Neuronal stem cell (in vitro differentiated cells): ENCODE measurements around the gene C3orf22.

Experiments used
- DNase-seq: peaks from one replicate; pipeline ENCODE4 v3.0.0-alpha.2; 2013; ENCODE audit warnings: low spot score
- H2AFZ ChIP-seq: one replicate; pipeline ENCODE4 v1.6.1; 2013; ENCODE audit warnings: mild to moderate bottlenecking, low read length, inconsistent platforms
- H2AK5ac ChIP-seq: 2 replicates; pipeline ENCODE4 v1.6.1; 2013; ENCODE audit warnings: low read depth, mild to moderate bottlenecking, inconsistent platforms, low read length, moderate library complexity, mixed read lengths
- H2BK120ac ChIP-seq: 2 replicates; pipeline ENCODE4 v1.6.1; 2013; ENCODE audit warnings: low read depth, mild to moderate bottlenecking, inconsistent platforms, low read length, moderate library complexity, mixed read lengths
- H2BK12ac ChIP-seq: one replicate; pipeline ENCODE4 v1.6.1; 2013; ENCODE audit warnings: low read length, inconsistent platforms
- H2BK15ac ChIP-seq: 2 replicates; pipeline ENCODE4 v1.6.1; 2013; ENCODE audit warnings: mild to moderate bottlenecking, low read length, inconsistent platforms, mixed read lengths
- H2BK5ac ChIP-seq: one replicate; pipeline ENCODE4 v1.6.1; 2013; ENCODE audit warnings: inconsistent platforms, mild to moderate bottlenecking, low read length, moderate library complexity
- H3K14ac ChIP-seq: one replicate; pipeline ENCODE4 v1.6.1; 2013; ENCODE audit warnings: low read length, inconsistent platforms
- H3K18ac ChIP-seq: 2 replicates; pipeline ENCODE4 v1.6.1; 2013; ENCODE audit warnings: low read length, inconsistent platforms
- H3K23ac ChIP-seq: 2 replicates; pipeline ENCODE4 v1.6.1; 2013; ENCODE audit warnings: low read depth, mild to moderate bottlenecking, mixed read lengths, low read length, inconsistent platforms; ENCODE audit not compliant: poor library complexity
- H3K27ac ChIP-seq: replicated peaks from 3 replicates; pipeline ENCODE4 v1.5.1; 2013; ENCODE audit warnings: low read length, inconsistent platforms
- H3K27me3 ChIP-seq, 3 experiments: 2 replicates each; pipeline ENCODE4 v1.6.1; 2013; ENCODE audit warnings: low read length in 3 of 3, mild to moderate bottlenecking in 2 of 3, inconsistent platforms in 1 of 3, low read depth in 1 of 3, mixed read lengths in 1 of 3, moderate library complexity in 1 of 3; ENCODE audit not compliant: control insufficient read depth in 3 of 3, insufficient read depth in 3 of 3
- H3K36me3 ChIP-seq, 2 donors: replicated peaks in 1 of 2; 2 replicates each; pipeline ENCODE4 v1.6.1; 2013; ENCODE audit warnings: low read length in 2 of 2; ENCODE audit not compliant: control insufficient read depth in 2 of 2, insufficient read depth in 2 of 2
- H3K4ac ChIP-seq: 2 replicates; pipeline ENCODE4 v1.6.1; 2013; ENCODE audit warnings: inconsistent platforms, mild to moderate bottlenecking, low read length, moderate library complexity
- H3K4me1 ChIP-seq, 2 donors: 1 replicate in 1 of 2; 2 replicates in 1 of 2; pipeline ENCODE4 v1.6.1; 2013; ENCODE audit warnings: low read length in 2 of 2, low read depth in 1 of 2; ENCODE audit not compliant: control insufficient read depth in 2 of 2, insufficient read depth in 1 of 2
- H3K4me2 ChIP-seq: one replicate; pipeline ENCODE4 v1.6.1; 2013; ENCODE audit warnings: mild to moderate bottlenecking, low read length, inconsistent platforms; ENCODE audit not compliant: insufficient read depth, poor library complexity, severe bottlenecking
- H3K4me3 ChIP-seq, 2 donors: 2 replicates each; pipeline ENCODE4 v1.5.1; 2013; ENCODE audit warnings: low read length in 2 of 2, mild to moderate bottlenecking in 2 of 2, inconsistent platforms in 1 of 2, moderate library complexity in 1 of 2
- H3K79me1 ChIP-seq: one replicate; pipeline ENCODE4 v1.6.1; 2013; ENCODE audit warnings: low read depth, mild to moderate bottlenecking, inconsistent platforms, low read length, moderate library complexity
- H3K9ac ChIP-seq: one replicate; pipeline ENCODE4 v1.6.1; 2013; ENCODE audit warnings: mild to moderate bottlenecking, low read depth, low read length, inconsistent platforms; ENCODE audit not compliant: poor library complexity
- H3K9me3 ChIP-seq, 2 donors: replicated peaks in 1 of 2; 2 replicates each; pipeline versions ENCODE3 to v1.6.1; 2013; ENCODE audit warnings: low read length in 2 of 2, mild to moderate bottlenecking in 2 of 2, inconsistent platforms in 1 of 2, low read depth in 1 of 2, mixed read lengths in 1 of 2, moderate library complexity in 1 of 2; ENCODE audit not compliant: control insufficient read depth in 2 of 2, insufficient read depth in 1 of 2
- H4K8ac ChIP-seq: one replicate; pipeline ENCODE4 v1.6.1; 2013; ENCODE audit warnings: low read depth, mild to moderate bottlenecking, inconsistent platforms, low read length, moderate library complexity
- H4K91ac ChIP-seq: one replicate; pipeline ENCODE4 v1.6.1; 2013; ENCODE audit warnings: low read length, low read depth, mild to moderate bottlenecking, inconsistent platforms; ENCODE audit not compliant: poor library complexity
- WGBS, 2 donors: extraction: QIAGEN DNeasy Blood & Tissue Kit; methylation state at CpG; one replicate each; pipeline ENCODE4 v1.1.7; 2013; ENCODE audit warnings: missing lambda C conversion rate in 2 of 2, mixed read lengths in 1 of 2; ENCODE audit not compliant: insufficient read length in 2 of 2, insufficient replicate concordance in 1 of 2; ENCODE audit errors: extremely low coverage in 2 of 2; 5-methylcytosine and 5-hydroxymethylcytosine counted together

The C3orf22 gene

DNA sequence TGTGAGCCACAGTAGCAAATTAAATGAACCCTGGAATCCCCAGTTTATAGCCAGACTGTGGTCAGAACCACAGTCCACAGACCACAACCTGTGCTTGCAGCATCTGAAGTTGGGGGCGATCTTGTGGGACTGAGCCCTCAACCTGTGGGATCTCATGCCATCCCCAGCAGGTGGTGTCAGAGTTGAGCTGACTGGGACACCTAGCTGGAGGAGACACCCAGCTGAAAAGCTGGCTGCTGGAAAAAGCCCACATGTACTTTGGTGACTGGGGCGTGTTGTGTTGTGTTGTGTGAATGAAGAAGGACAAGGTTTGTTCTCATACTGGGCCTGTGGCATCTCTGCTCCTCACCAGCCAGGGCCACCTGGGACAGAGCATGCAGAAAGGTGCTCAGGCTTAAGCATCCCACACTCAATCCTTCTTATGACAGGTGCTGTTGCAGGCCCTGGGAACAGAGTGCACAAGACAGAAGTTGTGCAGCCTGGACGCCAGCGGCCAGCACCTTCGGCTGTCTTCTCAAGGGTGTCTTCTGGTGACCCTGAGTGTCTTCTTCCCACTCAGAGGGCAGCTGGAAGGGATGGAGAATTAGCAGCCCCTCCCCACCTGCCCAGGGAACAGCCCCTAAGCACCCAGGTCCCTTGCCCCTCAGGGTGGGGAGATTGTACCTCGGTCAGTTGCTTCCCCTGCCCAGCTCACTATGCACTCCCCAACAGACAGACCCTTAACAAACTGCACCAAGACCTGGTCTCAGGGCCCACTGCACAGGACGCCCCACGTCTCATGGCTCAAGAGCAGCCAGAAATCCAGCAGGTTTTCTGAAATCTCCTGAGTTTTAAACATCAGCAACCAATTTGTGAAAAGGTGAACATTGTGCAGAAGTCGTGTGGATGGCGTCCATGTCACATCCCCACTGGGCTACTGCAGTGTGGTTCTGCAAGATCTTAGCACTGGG, 39.0 kb downstream of the C3orf22 start:
- peaks cover 6 to 17% of the 10 kb centered on the region in 2 donors for H3K4me1 ChIP-seq
- peak overlapping the region in 1 of 2 donors; percentile 61 for H3K4me3 ChIP-seq
- no peak overlapping the region for H2BK120ac ChIP-seq
- no peaks in the 10 kb centered on the region for H3K9me3 ChIP-seq
- H2AFZ ChIP-seq, result no peak overlapping the region
- peak overlapping the region; percentile 10 for H2AK5ac ChIP-seq
- no peaks in the 10 kb centered on the region for H3K36me3 ChIP-seq
- no peak overlapping the region for H2BK5ac ChIP-seq
- peak overlapping the region; percentile 15 for H3K18ac ChIP-seq
- no CpG with 5 or more reads among the region's 10 CpGs for WGBS, 2 donors
- no peak overlapping the region for H3K4me2 ChIP-seq
- H3K9ac ChIP-seq, result no peak overlapping the region
- no peak overlapping the region for H2BK15ac ChIP-seq
- no peak overlapping the region for H2BK12ac ChIP-seq
- no peak overlapping the region for H3K4ac ChIP-seq
- H3K23ac ChIP-seq, result no peak overlapping the region
- H3K27me3 ChIP-seq, result peaks cover 0 to 47% (median 18%) of the 10 kb centered on the region in 3 experiments
- H3K27ac ChIP-seq, result no peak overlapping the region
- no peak overlapping the region for H3K14ac ChIP-seq
- no peak overlapping the region for H4K91ac ChIP-seq
- DNase-seq, result no peak
- no peak overlapping the region for H4K8ac ChIP-seq
- peaks cover 2% of the 10 kb centered on the region for H3K79me1 ChIP-seq

- WGBS, 2 donors, result no CpG with 5 or more reads among the region's 4 CpGs
- H3K4me3 ChIP-seq, result no peak overlapping the region
Measured at GRCh38 chr3:126518779-126519177, 40.0 kb downstream of the C3orf22 start.

DNA sequence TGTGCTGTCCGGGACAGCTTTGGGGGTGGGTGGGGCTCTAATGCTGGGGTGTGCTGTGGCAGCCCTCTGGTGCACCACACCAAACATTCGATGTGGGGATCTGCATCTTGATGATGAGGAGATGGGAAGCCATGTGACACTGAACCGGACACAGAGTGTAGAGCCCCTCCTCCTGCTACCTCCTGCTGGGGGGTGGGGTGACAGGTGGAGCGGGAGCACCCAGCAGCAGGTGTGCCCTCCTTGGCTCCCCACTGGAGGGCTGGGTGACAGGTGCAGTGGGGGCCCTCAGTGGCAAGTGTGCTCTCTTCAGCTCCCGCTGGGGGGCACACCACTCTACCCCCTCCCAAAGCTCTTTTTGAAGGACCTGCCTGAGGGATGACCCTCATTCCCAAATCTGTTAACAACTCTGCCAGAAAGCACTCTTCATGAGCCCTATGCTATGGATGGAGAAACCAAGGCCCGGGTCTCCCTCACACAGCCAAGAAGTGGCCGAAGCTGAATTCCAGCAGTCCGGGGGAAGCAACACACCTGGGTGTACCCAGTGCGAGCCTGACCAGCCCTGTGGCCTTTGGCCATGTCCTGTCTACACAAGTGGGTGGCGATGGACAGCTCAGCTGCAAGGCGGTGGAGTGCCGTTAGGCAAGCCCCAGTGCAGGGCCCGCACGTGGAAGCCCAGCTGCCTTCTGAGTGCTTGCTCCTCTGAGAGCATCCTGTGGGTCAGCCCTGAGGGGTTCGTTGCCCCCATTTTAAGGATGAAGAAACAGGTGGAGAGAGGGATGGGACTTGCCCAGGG, 40.5 kb downstream of the C3orf22 start:
- Histone ChIP-seq H3K27ac (no peak overlapping the region), H3K9ac (no peak overlapping the region), H3K79me1 (no peaks in the 10 kb centered on the region), H2BK120ac (peak overlapping the region; percentile 53), H3K27me3 (peaks cover 0 to 48% (median 7%) of the 10 kb centered on the region in 3 experiments), H2BK5ac (peak overlapping the region; percentile 59), H4K91ac (no peak overlapping the region), H4K8ac (no peak overlapping the region), H3K18ac (peak overlapping the region; percentile 72), H3K4me2 (no peak overlapping the region), H3K4ac (peak overlapping the region; percentile 45), H3K4me3 (no peak overlapping the region), H3K36me3 (no peaks in the 10 kb centered on the region), H2AK5ac (peak overlapping the region; percentile 44), H3K14ac (no peak overlapping the region), H2BK15ac (no peak overlapping the region), H2BK12ac (no peak overlapping the region), H3K23ac (peak overlapping the region; percentile 69), H3K9me3 (no peaks in the 10 kb centered on the region), H3K4me1 (peaks cover 4 to 15% of the 10 kb centered on the region in 2 donors), H2AFZ (no peak overlapping the region)
- no CpG with 5 or more reads among the region's 15 CpGs for WGBS, 2 donors
- DNase-seq, result no peak

More at GRCh38 chr3:126518779-126519177, 40.0 kb downstream of the C3orf22 start:
- H2AK5ac ChIP-seq, result no peak overlapping the region
- no peaks in the 10 kb centered on the region for H3K36me3 ChIP-seq
- H2BK120ac ChIP-seq, result no peak overlapping the region
- H3K23ac ChIP-seq, result no peak overlapping the region
- no peak overlapping the region for H2BK5ac ChIP-seq
- no peak overlapping the region for H3K4me2 ChIP-seq
- peak overlapping the region; percentile 5 for H3K18ac ChIP-seq
- H3K27me3 ChIP-seq, result peaks cover 0 to 48% (median 13%) of the 10 kb centered on the region in 3 experiments
- H3K4me1 ChIP-seq, result peaks cover 4 to 18% of the 10 kb centered on the region in 2 donors
- H3K4ac ChIP-seq, result no peak overlapping the region
- H3K9me3 ChIP-seq, result no peaks in the 10 kb centered on the region
- no peak overlapping the region for H2BK15ac ChIP-seq
- DNase-seq, result peak; percentile 52
- H2AFZ ChIP-seq, result no peak overlapping the region
- H3K79me1 ChIP-seq, result peaks cover 2% of the 10 kb centered on the region
- no peak overlapping the region for H3K27ac ChIP-seq
- H4K8ac ChIP-seq, result no peak overlapping the region
- H3K9ac ChIP-seq, result no peak overlapping the region
- H2BK12ac ChIP-seq, result no peak overlapping the region
- H3K14ac ChIP-seq, result no peak overlapping the region
- no peak overlapping the region for H4K91ac ChIP-seq
